ENCODE results near the gene EIF2S1. TPM values are rescaled to one million over a fixed set of nuclear protein-coding genes. Genes with fewer than 3 reads are reported as not detected.

EIF2S1 gene
- total RNA-seq, 1 donor from 2014 or later = 193 TPM

GRCh38 chr14:67428501-67429031 is 68.4 kb downstream of the EIF2S1 start:
- H4K20me1 ChIP-seq (ENCODE audit: low read depth) = no peaks in the 10 kb centered on the region
- H3K27ac ChIP-seq = no peak overlapping the region
- H3K9ac ChIP-seq = no peak overlapping the region
- TF ChIP-seq EZH2 (IDR thresholded peaks at IDR 0.05) = no peak
- TF ChIP-seq, protein P1, sequence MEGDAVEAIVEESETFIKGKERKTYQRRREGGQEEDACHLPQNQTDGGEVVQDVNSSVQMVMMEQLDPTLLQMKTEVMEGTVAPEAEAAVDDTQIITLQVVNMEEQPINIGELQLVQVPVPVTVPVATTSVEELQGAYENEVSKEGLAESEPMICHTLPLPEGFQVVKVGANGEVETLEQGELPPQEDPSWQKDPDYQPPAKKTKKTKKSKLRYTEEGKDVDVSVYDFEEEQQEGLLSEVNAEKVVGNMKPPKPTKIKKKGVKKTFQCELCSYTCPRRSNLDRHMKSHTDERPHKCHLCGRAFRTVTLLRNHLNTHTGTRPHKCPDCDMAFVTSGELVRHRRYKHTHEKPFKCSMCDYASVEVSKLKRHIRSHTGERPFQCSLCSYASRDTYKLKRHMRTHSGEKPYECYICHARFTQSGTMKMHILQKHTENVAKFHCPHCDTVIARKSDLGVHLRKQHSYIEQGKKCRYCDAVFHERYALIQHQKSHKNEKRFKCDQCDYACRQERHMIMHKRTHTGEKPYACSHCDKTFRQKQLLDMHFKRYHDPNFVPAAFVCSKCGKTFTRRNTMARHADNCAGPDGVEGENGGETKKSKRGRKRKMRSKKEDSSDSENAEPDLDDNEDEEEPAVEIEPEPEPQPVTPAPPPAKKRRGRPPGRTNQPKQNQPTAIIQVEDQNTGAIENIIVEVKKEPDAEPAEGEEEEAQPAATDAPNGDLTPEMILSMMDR (IDR thresholded peaks at IDR 0.05) = no peak
- no peak for TF ChIP-seq EZH2phosphoT487 (IDR thresholded peaks at IDR 0.05)
- H3K27me3 Mint-ChIP-seq (ENCODE audit: insufficient read depth, low read depth) = peaks cover 11% of the 10 kb centered on the region
- H3K4me1 Mint-ChIP-seq = peaks cover 28% of the 10 kb centered on the region
- no peak for DNase-seq (ENCODE audit: low spot score)
- peaks cover 14% of the 10 kb centered on the region for H3K4me1 ChIP-seq
- H3K4me3 Mint-ChIP-seq = no peak overlapping the region
- H3K9me3 ChIP-seq (ENCODE audit: low read depth) = no peaks in the 10 kb centered on the region
- no peaks in the 10 kb centered on the region for H3K9me3 Mint-ChIP-seq
- no peak overlapping the region for H3K4me3 ChIP-seq
- no peaks in the 10 kb centered on the region for H3F3A ChIP-seq (ENCODE audit: low read depth)
- no peaks in the 10 kb centered on the region for H3K36me3 ChIP-seq
- H3K4me2 ChIP-seq = no peak overlapping the region
- H2AFZ ChIP-seq (replicated peaks) = no peak overlapping the region
- no peaks in the 10 kb centered on the region for H3K36me3 Mint-ChIP-seq
- H3K27ac Mint-ChIP-seq = peak overlapping the region; percentile 79
- H3K79me2 ChIP-seq (ENCODE audit: low read depth) = no peaks in the 10 kb centered on the region
- H3K27me3 ChIP-seq = peaks cover 4% of the 10 kb centered on the region

DNA sequence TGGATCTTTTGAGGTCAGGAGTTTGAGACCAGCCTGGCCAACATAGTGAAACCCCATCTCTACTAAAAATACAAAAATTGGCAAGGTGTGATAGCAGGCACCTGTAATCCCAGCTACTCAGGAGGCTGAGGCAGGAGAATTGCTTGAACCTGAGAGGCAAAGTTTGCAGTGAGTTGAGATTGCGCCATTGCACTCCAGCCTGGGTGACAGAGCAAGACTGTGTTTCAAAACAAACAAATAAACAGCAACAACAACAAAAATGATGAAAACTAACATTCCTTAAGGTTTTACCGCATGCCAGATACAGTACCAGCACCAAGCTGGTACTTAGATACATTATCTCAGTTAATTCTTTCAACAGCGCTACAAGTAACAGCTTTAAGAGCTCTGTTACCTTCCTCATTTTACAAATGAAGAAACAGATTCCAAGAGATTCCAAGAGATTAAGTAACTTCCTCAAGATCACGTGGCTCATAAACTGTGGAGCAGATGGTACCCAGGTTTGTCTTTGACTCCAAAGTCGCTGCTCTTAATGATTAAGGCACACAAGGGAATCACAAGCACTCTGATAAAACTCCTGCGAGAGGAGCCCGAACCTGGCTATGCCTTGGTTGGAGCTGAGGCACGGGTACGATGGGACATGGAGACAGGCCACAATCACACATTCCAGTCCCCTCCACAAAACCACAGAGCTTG is 69.5 kb downstream of the EIF2S1 start:
- Histone ChIP-seq H3K4me2 (no peak overlapping the region), H2AFZ (replicated peaks) (no peak overlapping the region), H3K27ac (no peak overlapping the region), H3K27me3 (peaks cover 4% of the 10 kb centered on the region), H3K79me2 (ENCODE audit: low read depth) (no peaks in the 10 kb centered on the region), H3K9me3 (ENCODE audit: low read depth) (no peaks in the 10 kb centered on the region), H3F3A (ENCODE audit: low read depth) (no peaks in the 10 kb centered on the region), H4K20me1 (ENCODE audit: low read depth) (no peaks in the 10 kb centered on the region), H3K9ac (no peak overlapping the region), H3K4me3 (no peak overlapping the region), H3K36me3 (no peaks in the 10 kb centered on the region), H3K4me1 (peaks cover 14% of the 10 kb centered on the region)
- Mint-ChIP-seq H3K27ac (no peak overlapping the region), H3K36me3 (no peaks in the 10 kb centered on the region), H3K4me3 (no peak overlapping the region), H3K9me3 (no peaks in the 10 kb centered on the region), H3K27me3 (ENCODE audit: insufficient read depth, low read depth) (peaks cover 11% of the 10 kb centered on the region), H3K4me1 (peaks cover 28% of the 10 kb centered on the region)
- TF ChIP-seq EZH2 (IDR thresholded peaks at IDR 0.05) (no peak), EZH2phosphoT487 (IDR thresholded peaks at IDR 0.05) (no peak)
- TF ChIP-seq, protein P1 (IDR thresholded peaks at IDR 0.05) = no peak
- no peak for DNase-seq (ENCODE audit: low spot score)

GRCh38 chr14:67432050-67432564 is 72.0 kb downstream of the EIF2S1 start:
- Histone ChIP-seq H4K20me1 (ENCODE audit: low read depth) (no peaks in the 10 kb centered on the region), H3K27me3 (peaks cover 4% of the 10 kb centered on the region), H3K4me2 (no peak overlapping the region), H3K9ac (no peak overlapping the region), H3K4me3 (no peak overlapping the region), H3K9me3 (ENCODE audit: low read depth) (no peaks in the 10 kb centered on the region), H3K27ac (no peak overlapping the region), H3K4me1 (peaks cover 4% of the 10 kb centered on the region), H3K36me3 (no peaks in the 10 kb centered on the region), H2AFZ (replicated peaks) (peak overlapping the region; percentile 3), H3K79me2 (ENCODE audit: low read depth) (no peaks in the 10 kb centered on the region), H3F3A (ENCODE audit: low read depth) (no peaks in the 10 kb centered on the region)
- TF ChIP-seq EZH2phosphoT487 (IDR thresholded peaks at IDR 0.05) (no peak), EZH2 (IDR thresholded peaks at IDR 0.05) (no peak)
- TF ChIP-seq, protein P1 (IDR thresholded peaks at IDR 0.05) = no peak
- no peak for DNase-seq (ENCODE audit: low spot score)
- Mint-ChIP-seq H3K27me3 (ENCODE audit: insufficient read depth, low read depth) (peaks cover 8% of the 10 kb centered on the region), H3K4me1 (peaks cover 17% of the 10 kb centered on the region), H3K9me3 (no peaks in the 10 kb centered on the region), H3K27ac (no peak overlapping the region), H3K36me3 (no peaks in the 10 kb centered on the region), H3K4me3 (no peak overlapping the region)
